ENCODE measurements around the gene WASF2.
"Not testable (repeated sequence)": the region's sequence is repeated elsewhere in the genome, so short reads cannot be mapped to it uniquely, and the experiment has no call there.

Gene WASF2

DNA sequence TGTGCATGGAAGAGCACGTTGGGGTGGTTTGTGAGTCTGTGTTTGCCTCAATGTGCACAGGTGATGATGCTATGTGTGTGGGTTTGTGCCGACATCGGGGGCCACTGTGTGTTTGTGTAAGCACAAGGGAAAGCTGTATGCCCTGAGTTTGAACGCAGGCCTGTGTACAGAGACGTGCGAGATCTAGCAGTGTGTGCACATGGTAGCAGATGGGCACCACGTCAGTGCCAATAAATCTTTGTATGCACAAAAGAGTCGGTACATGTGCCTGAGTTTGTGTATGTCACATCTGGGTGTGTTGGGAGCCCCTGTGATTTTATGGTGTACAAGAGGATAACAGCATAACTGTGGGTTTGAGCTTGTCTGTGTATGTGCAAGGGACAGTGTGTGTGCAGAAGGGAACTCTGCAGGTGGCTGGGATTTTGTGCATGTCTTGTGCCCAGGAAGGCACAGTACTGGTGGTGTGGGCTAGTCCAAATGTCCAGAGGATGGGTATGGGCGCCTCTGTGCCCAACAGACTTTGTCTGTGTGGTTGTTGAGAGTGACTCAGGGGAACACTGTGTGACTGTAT is 32.0 kb upstream of the WASF2 start:
- no peak for DNase-seq

DNA sequence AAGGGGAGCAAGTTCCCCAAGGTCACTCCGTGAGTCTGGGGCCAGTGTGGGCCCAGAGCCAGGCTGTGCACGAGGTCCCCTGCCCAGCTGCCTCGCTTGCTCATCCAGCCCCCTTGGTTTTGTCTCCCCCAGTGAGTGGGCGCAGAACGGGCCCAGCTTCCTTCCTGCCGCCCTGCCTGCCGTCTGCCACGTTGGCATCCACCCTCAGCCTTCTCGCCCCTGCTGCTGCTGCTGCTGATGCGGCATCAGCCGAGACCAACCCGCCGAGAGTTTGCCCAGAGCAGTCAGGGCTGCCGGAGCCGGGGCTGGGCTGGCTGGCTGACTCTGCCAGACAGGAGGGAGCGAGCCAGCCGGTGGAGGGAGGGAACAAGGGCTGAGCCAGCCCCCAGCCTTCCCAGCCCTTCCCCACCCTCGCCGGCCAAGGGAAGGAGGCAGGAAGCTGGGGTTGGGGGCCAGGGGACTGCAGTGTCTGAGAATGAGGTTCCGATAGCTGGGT is 31.4 kb upstream of the WASF2 start:
- DNase-seq = no peak

DNA sequence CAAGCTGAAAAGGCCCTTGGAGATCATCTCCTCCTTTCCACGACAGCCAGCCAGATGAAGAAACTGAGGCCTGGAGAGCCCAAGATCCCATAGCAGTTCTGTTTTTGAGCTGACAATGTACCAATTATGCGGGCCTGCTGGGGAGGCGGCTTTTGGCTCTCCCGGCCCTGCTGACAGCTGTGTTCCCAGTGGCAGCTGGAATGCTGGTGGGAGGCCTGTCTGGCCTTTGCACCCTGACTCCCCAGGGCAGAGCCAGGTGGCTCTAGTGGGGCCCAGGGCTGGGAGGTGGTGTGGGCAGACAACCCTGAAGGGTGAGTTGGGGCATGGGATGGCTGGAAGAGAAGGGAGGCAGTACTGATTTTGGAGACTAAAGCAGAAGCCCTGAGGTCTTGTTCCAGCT is 30.7 kb upstream of the WASF2 start:
- no peak for DNase-seq

DNA sequence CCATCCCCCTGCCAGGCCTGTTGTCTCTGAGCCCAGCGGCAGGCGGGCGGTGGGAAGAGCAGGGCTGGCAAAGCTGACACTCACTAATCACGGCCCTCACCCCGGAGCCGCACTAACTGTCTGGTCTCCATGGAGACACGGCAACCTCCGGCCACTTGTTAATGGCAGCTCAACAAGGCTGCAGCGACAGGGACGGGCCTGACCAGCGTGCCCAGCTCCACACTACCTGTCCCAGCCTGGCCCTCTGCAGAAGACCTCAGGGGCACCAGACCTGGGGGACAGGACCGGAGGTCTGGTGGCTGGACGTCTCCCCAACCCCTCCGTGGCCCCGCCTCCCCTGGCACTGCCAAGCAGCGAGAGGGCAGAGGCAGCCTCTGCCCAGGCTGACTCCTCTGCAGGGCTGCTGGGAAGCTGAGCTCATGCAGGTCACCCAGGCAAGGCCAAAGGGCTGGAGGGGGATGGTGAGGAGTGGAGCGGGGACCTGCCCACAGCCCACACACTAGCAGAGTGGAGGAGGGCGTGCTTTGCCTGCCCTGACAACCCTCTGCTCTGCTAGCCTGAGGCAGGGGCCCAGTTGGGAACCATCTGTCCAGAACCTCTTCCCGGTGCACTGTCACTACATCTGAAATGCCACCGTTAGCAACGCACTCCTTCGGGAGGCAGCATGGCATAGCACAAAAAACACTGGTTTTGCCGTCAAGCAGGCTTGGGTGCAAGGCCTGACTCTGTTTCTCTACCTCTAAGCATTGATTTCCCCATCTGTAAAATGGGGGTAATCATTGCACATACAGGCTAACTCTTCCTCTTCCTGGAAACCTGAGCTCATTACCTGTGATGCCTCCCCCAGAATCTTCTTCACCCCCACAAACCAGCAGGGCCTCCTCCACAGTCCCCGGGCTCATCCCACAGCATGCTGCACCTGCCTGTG is 29.6 kb upstream of the WASF2 start:
- no peak for DNase-seq

DNA sequence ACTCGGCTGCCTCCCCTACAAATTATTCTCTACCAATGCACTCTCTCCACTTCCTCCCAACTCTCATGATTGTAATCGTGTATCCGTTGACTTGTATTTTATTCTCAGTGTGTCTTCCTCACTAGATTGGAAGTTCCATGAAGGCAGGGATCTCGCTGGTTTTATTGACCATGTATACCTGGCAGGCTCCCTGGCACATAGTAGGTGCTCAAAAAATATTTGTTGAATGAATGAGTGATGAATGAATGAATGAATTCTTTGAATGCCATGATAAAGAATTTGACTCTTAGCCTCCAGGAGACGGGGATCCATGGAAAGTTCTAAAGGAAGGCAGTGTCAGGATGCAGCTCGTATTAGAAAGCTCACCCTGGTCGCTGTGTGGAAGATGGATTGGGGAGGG is 28.8 kb upstream of the WASF2 start:
- DNase-seq = no peak

DNA sequence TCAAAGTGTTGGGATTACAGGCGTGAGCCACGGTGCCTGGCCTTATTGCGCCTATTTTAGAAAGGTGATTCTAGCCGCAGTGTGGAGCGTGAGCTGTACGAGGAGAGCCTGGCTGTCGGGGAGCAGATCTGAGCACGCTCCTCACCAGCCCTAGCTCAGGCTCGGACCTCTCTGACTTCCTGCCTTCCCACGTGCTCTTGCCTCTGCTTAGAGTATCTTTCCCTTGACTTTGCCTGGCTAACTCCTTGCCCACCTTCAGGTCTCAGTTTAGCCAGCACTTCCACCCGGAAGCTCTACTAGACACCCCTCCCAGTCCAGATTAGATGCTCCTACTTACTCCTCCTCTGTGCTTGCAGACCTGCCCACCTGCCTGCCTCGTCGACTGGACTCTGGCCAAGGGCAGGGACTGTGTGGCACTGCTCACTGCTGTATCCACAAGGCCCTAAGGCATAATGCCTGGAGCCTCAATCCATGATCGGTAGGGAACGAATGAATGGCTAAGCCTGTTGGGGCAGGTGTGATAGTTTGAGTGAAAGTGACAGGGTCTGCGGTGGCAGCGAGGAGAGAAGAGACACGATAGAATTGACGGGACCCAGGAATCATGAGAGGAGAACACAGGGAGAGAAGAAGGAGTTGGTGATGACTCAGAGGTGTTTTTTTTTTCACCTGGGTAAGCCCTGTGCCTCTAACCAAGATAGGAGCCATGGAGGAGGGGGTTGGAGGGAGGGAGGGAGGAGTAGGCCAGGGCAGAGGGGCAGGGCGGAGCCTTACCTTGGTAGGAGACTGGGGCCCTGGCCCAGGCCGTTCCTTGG is 28.1 kb upstream of the WASF2 start:
- no peak for DNase-seq

DNA sequence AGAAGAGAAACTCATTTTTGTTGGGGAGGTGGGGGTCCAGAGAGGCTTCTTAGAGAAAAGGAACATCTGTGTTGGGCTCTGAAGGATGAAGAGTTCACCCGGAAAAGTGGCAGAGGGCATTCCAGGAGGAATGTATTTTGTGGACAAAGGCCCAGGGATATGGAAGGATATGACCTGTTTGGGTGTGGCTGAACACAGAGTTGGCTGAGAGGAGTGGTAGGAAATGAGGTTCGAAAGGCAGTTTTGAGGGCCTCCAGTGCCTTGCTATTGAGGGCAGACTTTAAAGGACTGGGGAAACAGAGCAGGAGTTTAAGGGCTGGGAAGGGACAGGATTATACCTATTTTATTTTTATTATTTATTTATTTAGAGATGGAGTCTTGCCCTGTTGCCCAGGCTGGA is 27.3 kb upstream of the WASF2 start:
- no peak for DNase-seq

DNA sequence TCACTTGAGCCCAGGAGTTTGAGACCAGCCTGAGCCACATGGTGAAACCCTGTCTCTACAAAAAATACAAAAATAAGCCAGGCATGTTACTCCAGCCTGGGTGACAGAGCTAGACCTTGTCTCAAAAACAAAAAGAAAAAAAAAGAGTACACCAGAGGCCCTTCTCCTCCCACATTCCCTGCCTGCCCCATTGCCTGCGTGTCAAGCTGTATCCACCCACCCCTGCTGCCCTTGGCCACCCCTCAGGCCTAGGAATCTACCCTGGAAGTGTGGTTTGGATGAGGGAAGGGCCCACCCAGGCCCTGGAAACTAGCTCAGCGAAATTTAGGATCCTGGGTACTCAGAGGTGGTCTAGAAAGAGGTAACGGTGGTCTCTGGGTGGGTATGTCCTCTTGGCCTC is 25.7 kb upstream of the WASF2 start:
- no peak for DNase-seq

DNA sequence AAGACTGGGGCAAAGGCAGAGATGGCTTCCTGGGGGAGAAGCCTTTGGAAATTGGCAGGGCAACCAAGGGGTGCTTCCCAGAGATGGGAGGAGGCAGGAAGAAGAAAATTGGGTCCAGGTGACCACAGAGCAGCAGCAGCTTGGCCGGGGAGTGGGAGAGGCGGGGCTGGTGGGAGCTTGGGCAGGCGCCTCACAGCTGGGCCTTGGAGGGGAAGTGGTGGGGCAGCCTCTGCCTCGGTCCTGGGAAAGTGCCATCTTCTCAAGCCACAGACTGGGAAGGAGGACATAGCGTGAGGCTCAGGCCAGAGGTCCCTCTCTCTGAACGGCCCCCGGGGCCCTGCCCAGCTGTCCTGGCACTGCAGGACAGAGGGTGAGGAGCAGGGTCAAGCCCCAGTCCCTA is 24.0 kb upstream of the WASF2 start:
- no peak for DNase-seq

DNA sequence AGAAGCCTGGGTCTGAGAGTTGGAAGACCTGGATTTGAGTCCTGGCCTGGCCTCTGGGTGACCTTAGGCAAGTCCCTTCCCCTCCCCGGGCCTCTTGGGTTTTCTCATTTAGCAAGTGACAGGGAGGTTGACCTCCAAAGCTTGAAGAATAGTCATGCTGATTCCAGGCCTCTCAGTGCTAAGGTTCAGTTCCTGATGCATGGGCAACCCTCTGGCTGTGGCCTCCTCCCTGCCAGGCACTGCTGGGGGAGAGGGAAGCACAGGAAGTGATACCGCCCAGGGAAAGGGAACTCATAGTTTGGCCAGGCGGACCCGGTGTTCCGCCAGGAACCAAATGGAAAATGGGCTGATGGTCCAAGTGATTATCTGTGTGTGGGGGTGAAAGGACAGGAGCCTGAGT is 23.6 kb upstream of the WASF2 start:
- DNase-seq = no peak

DNA sequence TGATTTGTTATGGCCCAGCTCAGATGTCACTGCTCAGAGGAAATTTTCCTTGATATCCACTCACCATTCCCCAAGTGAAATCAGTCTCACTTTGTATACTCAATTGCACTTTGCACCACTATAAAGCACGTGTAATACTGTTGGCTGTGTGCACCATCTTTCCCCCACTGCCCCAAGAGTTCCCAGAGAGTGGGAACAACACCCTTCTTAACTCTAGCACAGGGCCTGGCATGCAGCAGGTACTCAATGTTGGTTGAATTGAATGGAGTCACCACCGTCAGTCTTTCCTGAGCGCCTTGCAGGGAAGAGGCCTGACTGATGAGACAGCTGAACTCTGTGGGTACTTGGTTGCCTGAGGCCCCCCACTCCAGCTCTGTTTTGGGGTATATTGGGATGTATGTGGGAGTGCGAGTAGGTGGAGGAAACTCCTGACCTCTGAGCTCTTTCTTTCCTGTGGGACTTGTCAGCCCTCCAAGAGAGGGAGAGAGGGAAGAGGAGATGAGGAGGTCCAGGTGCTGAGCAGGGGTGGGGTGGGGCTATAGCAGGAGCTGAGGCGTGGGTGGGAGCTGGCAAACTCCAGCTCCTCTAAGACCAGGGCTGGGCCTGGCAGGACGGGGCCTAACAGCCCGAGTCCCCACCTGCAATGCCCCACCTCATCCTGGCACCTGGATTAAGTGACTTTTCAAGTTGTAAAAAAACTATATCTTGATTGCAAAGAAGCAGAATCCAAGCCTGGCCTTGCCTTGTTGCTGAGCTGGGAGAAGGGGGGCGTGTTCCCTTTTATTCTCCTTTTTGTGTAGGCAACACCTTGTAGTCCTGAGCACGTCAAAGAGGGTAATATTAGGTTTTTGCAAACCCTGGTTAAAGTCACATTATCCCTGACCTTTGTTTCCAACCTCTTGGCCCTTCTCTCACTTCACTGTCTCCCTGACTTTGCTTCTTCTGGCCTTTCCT is 19.4 kb upstream of the WASF2 start:
- no peak for DNase-seq

DNA sequence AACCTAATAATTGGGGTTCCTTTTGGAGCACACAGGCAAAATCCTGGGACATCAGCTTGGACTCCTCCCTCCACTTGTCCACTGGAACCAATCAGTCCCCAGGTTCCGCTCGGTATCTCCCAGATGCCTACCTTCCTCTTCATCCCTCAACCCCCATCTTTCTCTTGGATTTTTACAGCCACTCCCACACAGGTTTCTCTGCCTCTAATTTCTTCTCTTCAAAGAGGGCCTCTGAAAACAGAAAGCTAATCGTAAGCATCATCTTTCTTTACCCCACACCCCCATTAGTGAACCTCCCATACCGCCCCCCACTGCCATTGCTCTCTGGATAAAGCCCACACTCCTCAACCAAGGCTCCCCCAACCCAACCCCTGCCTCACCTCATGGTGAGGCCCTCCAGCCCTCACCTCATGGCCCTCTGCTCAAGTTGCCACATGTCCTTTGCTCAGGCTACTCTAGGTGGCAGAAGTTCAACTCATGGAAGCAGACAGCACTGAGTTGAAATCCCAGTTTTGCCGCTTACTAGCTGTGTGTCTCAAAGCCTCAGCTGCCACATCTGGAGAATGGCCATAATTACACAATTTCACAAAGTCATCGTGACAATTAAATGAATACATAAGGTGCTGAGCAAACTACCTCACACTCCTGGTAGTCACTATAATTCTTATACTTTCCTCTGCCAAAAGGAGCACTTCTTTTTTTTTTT is 18.1 kb upstream of the WASF2 start:
- DNase-seq = no peak

DNA sequence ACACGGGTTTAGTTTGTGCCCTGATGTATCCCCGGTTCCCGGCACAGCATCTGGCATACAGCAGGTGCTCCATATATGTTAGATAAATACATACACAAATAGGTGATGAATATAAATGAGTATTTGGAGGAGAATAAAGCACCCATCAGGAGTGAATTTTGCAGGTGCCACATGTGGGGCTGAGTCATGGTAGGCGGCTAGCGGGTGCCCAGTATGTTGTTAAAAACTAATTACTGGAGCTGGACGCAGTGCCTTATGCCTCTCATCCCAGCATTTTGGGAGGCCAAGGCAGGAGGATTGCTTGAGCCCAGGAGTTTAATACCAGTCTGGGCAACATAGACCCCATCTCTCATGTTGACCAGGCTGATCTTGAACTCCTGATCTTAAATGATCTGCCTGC is 16.7 kb upstream of the WASF2 start:
- DNase-seq = no peak

DNA sequence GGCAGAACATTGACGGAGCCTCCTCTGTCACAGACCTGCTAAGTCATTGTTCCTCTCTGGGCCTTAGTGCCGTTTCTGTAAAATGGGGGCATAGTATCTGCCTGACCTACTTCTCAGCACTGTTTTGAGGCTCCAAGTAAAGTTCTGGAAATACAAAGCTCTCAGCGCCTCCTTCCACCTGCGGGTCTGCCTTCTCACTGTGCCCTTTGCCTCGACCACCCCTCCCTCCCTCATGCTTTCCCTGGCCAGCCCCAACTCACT is 15.4 kb upstream of the WASF2 start:
- no peak for DNase-seq

DNA sequence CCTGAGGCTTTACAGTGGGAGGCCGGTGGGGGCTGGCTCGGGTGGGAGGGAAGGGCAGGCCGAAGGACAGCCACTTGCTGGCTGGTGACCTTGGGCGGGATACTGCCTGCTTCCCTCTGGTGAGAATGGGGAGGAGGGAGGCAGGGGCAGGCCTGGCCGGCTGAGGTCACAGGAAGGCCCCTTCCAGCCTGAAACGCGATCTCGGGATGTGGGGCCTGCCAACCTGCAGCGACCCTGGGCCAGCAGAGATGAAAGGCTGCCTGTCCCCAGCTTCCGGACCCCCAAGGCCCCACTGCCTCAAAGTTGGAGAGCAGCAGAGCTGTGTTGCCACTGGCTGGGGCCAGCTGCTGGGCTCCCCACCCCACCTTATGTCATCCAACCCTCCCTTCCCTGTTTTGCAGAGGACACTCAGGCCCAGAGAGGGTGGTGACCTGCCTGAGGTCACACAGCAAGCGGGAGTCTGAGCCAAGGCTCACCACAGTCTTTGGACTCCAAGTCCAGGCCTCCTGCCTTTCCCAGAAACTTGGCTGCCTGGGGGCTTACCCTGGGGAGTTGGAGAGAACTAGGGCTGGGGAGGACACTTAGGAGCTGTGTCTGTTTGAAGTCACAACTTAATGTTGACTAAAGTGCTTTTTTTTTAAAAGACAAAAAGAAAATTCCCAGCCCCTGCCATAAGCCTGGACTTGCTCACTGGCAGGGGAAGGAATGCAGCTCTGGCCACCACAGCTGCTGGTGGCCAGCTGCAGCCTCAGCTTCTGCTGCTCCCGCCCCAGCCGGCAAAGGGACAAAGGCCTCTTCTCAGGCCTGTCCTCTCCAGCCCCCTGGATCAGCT is 14.8 kb upstream of the WASF2 start:
- DNase-seq = no peak

DNA sequence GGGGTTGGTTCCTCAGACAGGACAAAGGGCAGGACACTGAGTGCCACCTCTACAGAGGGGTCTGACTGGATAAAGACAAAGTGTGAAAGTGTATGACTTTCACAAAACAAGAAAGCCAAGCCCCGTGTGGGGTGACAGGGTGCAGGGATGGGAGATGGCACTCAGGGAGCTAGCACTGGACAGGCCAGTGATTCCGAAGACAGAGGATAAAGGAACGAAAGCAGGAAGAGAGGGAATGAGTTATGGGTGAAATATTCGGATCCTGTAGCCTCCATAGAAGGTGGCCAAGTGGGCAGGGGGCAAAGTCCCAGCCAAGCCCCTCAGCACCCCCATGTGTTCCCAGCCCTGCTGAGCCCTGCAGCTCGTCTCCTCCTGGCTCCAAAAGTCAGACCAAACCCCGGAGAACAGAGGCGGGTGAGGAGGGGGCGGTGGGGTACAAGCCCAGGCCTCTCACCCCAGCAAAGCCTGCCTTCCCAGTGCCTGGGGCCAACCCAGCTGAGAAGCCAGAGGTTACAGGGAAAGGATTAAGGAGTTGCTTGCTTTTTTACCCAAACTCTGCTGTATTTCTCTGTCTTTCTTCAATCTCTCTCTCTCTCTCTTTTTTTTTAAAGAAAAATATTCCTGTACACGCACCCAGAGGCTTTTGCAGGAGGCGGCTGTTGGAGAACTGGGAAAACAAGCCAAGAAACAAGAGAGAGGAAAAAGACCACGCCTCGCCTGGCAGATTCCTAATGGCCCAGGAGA is 14.0 kb upstream of the WASF2 start:
- no peak for DNase-seq

DNA sequence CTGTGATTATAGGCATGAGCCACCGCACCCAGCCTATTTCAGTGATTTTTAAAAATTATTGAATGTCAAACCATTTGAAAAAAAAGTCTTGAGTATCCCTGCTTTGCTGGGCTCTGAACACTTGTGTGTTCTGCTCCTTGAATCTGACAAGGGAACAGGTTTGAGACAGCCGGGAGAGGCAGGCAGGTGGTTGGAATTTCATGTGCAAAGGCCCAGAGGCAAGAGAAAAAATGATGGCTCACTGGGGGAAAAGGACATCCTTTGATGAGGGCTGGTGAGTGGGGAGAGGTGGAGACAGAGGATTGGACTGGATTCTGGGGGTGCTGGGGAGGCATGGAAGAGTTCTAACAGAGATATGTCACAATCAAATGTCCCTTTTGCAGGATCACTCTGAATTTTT is 13.1 kb upstream of the WASF2 start:
- DNase-seq = no peak

DNA sequence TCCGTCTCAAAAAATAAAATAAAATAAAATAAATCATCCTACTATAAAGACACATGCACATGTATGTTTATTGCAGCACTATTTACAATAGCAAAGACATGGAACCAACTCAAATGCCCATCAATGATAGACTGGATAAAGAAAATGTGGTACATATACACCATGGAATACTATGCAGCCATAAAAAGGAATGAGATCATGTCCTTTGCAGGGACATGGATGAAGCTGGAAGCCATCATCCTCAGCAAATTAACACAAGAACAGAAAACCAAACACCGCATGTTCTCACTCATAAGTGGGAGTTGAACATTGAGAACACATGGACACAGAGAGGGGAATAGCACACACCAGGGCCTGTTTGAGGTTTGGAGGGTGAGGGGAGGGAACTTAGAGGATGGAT is 11.2 kb upstream of the WASF2 start:
- not testable (repeated sequence) for DNase-seq

DNA sequence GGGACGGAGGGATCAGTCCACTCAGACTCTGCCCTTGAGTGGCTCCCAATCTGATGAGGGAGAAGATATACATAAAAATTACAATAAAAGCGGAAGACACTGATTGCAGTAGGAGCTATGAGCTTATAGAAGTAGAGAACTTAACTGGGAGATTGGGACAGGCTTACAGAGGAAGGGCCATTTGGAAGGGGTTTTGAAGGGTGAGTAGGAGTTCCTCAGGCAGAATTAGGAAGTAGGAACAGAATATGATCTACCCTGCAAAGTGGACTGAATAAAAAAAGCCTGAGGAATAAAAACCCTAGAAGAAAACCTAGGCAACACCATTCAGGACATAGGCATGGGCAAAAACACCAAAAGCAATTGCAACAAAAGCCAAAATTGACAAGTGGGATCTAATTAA is 9.2 kb upstream of the WASF2 start:
- DNase-seq = no peak

DNA sequence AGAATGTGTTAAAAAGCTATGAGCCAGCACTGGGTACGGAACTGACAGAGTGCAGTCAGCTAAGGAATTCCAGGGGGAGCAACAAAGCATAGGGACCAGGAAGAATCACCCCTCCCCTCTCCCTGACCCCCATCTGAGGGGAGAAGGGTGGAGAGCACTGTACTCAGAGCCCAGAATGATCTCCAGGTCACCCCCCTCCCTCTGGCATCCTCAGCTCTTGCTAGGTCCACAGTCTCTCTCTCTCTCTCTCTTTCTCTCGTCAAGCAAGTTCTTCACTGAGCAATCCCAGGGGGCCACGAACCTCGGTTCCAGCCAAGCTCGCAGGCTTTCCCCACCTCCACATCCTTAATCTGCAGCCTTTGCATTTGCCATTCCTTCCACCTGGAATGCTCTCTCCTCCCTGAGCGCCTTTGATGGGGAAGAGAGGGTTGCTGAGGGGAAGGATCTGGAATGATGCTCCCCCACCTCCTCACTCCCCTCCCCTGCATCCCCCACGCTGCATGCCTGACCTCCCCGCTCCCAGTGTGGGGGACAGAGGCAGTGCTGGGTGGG is 6.7 kb upstream of the WASF2 start:
- DNase-seq = no peak
